HG03575 (cell line): ENCODE results near the gene GCLM.
"Not testable (repeated sequence)": the region's sequence is repeated elsewhere in the genome, so short reads cannot be mapped to it uniquely, and the experiment has no call there.

Experiments used
- ATAC-seq: cut with Tn5 transposase; IDR thresholded peaks from one replicate; pipeline ENCODE4 v1.9.1; 2021; ENCODE audit not compliant: unreplicated experiment, insufficient number of reproducible peaks, low FRiP score; ENCODE audit errors: extremely low read depth

GCLM gene

DNA sequence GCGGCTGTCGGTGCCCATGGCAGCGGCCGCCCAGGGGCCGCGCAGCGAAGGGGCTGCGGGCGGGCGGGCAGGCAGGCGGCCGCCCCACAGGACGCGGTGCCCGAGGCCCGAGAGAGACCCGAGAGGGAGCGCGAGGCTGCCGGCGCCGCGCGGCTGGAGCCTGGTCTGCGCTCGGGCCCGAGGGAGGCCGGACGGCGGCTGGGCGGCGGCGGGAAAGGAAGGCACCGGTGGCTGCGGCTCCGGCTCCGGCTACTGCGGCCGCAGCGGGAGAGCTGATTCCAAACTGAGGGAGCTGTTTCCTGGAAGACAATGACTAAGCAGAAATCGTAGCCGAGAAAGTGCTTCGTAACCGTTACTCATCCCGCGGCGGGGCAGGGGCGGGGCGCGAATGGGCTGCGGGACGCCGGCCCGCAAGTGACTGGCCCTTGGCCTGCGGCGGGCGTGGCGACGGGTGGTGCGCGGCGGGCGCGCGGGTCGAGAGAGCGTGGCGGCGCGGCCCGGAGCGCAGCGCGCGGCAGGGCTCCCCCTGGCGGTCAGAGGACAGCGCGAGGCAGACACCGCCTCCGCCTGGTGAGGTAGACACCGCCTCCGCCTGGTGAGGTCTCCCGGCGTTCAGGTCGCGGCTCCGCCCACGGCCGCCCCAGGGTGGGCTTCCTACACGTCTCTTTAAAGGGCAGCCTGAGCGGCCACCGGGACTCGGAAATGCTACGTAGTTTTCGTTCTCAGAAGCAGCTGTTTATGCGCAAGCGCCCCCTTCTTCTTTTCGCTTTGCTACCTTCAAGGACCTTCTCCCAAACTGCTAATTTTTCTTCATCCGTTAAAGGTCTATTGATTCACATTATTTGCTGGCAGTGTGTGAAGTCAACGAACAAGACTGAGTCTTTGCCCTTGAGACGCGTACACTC, at the start of gene GCLM:
Gene GCLM (minus strand): TSS at position 285 of the 905 bp plus-strand sequence. CDS start 267 bp downstream, at position 18.
- peak; percentile 80 for ATAC-seq

DNA sequence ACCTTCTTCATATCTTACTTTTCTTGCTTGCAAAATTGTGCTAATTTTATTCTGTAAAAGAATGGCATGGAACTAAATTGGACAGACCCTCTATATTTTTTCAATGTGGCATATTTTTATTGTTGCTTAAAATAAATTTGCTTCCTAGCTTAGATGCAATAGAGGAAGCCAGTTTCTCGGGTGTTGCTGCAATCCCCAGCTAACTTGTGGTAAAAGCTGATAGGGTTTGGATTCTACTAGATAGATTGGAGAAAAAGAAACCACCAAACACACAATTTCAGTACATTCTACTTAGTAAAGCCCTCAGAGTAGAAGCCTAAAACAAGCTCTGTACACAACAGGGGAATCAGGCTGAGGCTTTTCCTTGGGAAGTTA, 49.5 kb upstream of the GCLM start:
- no peak for ATAC-seq

DNA sequence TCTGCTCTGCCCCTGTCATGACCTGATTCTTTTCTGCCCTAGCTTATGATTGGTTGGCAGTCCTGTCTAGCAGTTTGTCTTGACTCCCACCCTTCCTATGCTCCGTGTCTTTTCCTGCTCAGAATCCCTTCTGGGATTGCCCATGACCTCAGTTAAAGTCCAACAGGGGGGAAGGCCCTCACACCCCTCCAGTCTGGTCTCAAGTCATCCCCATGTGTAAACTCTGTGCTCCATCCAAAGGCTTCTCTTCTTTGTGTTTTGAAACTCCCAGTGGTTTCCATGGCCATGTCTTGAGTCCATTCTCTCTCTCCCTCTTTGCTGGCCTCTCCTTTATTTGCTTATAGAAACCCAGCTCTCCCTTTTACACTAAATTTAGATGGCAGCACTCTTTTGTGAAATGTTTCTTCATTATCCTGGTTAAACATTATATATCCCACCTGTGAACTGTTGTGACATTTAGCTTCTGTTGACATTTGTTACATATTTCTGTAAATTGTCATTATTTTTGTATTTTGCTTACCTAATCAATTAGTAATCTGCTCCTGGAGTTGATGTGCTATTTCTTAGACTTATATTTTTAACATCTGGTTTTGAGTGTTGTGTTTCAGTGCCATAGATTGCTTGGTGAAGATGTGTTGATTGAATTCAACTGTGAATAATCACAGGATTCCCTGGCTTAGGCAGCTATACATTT, 48.9 kb upstream of the GCLM start:
- ATAC-seq: no peak

- no peak for ATAC-seq
Observed at GRCh38 chr1:93955765-93956164, 46.5 kb upstream of the GCLM start.

DNA sequence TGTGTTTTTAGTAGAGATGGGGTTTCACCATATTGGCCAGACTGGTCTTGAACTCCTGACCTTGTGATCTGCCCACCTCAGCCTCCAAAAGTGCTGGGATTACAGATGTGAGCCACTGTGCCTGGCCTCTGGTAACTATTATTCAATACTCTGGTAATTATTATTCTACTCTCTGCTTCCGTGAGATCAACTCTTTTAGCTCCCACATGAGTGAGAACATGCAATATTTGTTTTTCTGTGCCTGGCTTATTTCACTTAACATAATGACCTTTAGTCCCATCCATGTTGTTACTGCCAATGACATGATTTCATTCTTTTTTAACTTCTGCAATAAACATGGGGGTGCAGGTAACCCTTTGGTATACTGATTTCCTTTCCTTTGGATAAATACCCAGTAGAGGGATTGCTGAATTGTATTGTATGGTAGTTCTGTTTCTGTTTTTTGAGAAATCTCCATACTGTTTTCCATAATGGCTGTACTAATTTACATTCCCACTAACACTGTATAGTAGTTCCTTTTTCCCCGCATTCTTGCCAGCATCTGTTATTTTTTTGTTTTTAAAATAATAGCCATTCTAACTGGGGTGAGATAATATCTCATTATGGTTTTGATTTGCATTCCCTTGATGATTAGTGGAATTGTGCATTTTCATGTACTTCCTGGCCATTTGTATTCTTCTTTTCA, 37.9 kb upstream of the GCLM start:
- ATAC-seq: not testable (repeated sequence)

DNA sequence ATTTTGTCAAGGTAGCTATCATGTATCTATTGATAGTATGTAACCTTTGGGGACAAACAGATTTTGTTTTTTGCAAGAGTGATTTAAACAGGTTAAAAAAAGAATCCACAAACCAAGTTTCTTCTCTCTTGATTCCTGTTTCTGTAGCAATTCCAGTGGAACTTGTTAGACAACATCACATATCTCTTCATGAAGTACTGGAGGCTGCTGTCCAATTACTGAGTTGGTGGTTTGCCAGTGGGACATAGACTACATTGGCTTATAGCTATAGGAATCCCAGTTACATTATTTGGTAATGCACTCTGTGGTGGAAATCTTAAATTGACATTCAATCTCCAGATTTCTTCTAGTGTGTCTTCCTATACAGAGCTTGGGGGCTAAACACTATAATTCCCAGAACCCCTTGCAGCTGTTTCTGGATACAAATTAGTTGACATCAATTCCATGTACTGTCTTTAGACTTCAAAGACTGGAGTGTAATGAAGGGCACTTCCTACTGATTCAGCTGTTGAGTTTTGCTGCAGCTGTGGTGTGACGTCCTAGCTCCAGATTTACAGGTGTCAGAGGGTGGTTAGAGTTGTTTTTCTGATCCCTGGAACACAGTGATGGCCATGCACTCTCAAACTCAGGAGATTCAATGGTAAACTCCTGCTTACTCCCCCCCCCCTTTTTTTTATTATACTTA, 29.4 kb upstream of the GCLM start:
- no peak for ATAC-seq

- no peak for ATAC-seq
Observed at GRCh38 chr1:93937997-93938396, 28.8 kb upstream of the GCLM start.

DNA sequence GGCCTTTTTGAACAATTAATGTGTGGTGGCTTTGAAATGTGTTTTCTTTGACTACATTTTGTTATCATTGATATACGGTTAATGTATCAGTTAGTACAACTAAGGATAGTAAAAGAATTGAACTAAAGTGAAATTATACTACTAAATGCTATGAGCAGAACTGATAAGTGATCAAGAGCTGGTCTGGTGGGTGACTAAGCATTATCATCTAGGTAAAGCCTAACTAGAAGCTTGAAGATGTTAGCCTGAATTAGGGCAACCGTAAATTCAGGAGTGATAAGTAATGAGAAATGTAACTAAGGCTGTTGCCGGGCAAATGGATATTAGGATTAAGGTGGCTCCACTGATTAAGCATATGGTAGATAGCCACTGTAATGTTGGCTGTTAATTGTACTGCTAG, 16.0 kb upstream of the GCLM start:
- ATAC-seq: no peak

DNA sequence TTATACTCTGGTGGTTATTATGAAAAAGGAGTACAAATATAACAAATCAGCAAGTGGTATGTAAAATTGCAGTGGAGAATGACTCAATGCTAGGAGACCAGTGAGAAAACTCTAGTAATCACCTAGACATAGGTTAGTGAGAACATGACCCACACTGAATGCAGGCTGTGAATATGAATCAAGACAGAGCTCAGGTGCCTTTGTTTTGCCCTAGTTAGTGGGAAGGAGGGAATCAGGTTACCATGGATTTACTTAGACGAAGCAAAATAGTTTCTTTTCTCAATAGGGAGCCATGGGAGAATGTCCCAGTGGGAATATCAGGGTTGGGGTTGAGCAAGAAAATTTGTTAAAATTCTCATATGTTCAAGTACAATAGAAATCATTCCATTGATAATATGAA, 10.6 kb upstream of the GCLM start:
- ATAC-seq: no peak

DNA sequence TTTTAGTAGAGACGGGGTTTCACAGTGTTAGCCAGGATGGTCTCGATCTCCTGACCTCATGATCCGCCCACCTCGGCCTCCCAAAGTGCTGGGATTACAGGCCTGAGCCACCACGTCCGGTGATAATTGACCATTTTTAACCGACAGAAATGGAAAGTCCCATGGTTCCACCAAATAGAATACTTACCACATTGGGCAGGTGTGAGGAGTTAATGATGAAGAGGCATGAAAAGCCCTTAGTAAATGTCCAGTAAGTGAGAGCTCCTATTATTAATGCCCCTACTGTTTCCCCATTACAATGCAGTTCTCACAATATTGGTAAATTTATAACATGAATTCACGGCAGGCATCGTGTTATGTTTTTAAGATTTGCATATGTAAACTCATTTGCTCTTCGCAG, 8.1 kb upstream of the GCLM start:
- no peak for ATAC-seq

- ATAC-seq: not testable (repeated sequence)
Observed at GRCh38 chr1:93910880-93911279, 1.6 kb upstream of the GCLM start.

DNA sequence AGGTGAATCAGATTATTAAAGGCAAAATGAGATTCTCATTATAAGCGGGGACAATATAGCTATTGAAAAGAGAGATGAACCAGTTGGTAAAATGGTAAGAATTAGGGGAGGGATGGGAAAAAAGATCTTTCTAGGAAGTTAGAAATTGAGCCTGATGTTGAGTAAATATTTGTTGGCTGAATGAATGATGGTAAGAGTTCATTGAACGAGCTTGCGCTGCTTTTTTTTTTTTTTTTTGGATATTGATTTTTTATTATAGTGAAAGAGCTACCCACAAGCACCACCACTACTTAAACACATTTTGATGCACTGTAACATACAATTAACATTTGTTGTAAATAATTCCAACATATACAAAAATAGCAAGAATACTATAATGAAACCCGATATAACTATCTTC, 1.1 kb upstream of the GCLM start:
- no peak for ATAC-seq

DNA sequence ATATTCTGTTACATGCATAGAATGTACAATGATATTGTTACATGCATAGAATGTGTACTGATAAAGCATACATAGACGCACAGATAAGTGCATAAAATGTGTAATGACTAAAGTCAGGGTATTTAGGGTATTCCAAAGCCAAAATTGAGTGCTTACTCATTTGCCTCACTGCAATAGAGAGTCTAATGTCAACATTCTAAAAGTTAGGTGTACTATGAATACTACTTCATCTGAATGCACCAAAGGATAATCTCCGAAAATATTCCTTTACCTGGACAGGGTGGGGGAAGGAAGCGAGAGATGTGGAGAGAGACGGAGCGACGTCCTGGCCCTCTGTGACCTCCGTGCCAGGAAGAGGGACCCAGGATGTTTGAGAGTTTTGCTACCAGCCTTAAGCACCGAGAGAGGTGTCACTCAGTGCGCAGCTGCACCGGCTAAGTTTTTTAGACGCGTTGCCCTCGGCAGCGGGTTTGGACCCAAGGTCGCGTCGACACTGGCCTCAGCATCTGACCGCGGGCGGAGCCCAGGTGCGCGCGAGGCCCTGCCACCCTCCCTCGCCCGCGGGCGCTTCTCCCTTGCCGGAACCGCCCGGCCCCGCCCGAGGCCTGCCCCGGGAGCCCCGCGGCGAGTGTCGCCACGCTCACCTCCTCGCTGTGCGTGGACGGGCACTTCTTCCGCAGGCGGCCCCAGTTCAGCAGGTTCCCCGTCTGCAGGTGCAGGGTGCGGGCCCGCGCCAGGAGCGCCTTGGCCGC, 660 bp downstream of the GCLM start:
- peak; percentile 20 for ATAC-seq

DNA sequence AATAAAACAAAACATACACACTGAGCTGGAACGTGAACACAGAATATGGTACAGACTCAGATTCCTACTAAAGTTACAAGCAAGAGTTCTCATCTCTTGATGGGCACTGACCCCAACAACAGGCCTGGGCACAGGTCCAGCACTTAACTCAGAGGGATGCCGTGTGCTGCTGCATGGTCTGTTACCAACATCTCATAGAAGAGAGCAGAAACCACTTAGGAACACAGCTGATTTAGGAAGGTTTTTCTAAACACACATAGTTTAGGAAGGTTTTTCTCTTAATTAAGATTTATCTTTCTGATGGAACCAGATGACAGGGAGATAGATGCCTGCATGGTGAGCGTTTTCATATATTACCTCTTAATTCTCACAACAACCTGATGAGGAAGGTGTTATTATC, 1.5 kb downstream of the GCLM start:
- no peak for ATAC-seq

- no peak for ATAC-seq
Observed at GRCh38 chr1:93906480-93906879, 2.8 kb downstream of the GCLM start.

DNA sequence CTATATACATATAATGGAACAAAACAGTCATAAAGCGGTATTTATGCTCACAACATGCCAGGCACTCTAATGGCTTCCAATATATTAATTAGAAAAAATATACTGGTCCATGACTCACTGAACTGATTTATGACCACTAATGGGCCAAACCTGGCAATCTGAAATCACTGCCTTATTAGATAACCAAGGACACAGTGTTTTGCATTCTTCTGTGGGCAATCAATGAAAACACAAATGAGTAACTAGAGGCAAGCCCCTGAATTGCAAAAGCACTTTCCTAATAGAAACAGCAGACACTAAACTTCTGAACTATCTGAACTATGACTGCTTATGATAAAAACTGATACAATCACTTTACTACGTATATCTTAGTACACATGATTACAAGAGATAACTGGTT, 3.5 kb downstream of the GCLM start:
- no peak for ATAC-seq

DNA sequence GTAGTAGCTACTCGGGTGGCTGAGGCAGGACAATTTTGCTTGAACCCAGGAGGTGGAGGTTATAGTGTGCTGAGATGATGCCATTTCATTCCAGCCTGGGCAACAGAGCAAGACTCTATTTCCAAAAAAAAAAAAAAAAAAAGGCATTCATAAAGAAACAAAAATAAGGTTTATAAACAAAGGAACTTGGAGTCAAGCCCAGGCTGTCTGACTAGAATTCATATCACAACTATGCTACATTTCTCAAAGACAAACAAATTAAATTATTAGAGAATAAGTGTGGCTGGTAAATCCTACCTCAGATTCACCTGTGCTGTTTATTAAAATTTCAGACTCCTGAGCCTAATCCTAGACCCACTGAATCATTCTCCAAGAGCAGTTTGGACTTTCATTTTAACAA, 4.2 kb downstream of the GCLM start:
- ATAC-seq: no peak

DNA sequence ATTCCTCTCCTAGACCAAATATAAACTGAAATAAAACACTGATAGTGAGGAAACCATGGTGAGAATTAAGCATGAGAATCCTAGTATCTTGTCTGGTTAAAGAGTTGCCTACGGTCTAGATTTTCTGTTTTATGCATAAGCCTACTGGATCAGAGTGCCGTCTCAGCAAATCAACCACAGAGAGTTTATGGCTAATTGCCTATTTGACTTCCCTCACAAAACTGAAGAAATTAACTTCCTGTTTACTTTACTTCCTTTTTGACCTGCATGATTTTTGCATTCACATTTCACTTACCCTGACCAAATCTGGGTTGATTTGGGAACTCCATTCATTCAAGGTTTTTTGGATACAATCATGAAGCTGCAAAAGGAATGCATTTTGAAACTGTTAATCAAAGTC, 5.0 kb downstream of the GCLM start:
- no peak for ATAC-seq
